Neuronal stem cell (in vitro differentiated cells): ENCODE measurements around the gene SORCS2.

Experiments used
- DNase-seq: peaks from one replicate; pipeline ENCODE4 v3.0.0-alpha.2; 2013; ENCODE audit warnings: low spot score
- H2AFZ ChIP-seq: one replicate; pipeline ENCODE4 v1.6.1; 2013; ENCODE audit warnings: mild to moderate bottlenecking, low read length, inconsistent platforms
- H2AK5ac ChIP-seq: 2 replicates; pipeline ENCODE4 v1.6.1; 2013; ENCODE audit warnings: low read depth, mild to moderate bottlenecking, inconsistent platforms, low read length, moderate library complexity, mixed read lengths
- H2BK120ac ChIP-seq: 2 replicates; pipeline ENCODE4 v1.6.1; 2013; ENCODE audit warnings: low read depth, mild to moderate bottlenecking, inconsistent platforms, low read length, moderate library complexity, mixed read lengths
- H2BK12ac ChIP-seq: one replicate; pipeline ENCODE4 v1.6.1; 2013; ENCODE audit warnings: low read length, inconsistent platforms
- H2BK15ac ChIP-seq: 2 replicates; pipeline ENCODE4 v1.6.1; 2013; ENCODE audit warnings: mild to moderate bottlenecking, low read length, inconsistent platforms, mixed read lengths
- H2BK5ac ChIP-seq: one replicate; pipeline ENCODE4 v1.6.1; 2013; ENCODE audit warnings: inconsistent platforms, mild to moderate bottlenecking, low read length, moderate library complexity
- H3K14ac ChIP-seq: one replicate; pipeline ENCODE4 v1.6.1; 2013; ENCODE audit warnings: low read length, inconsistent platforms
- H3K18ac ChIP-seq: 2 replicates; pipeline ENCODE4 v1.6.1; 2013; ENCODE audit warnings: low read length, inconsistent platforms
- H3K23ac ChIP-seq: 2 replicates; pipeline ENCODE4 v1.6.1; 2013; ENCODE audit warnings: low read depth, mild to moderate bottlenecking, mixed read lengths, low read length, inconsistent platforms; ENCODE audit not compliant: poor library complexity
- H3K27ac ChIP-seq: replicated peaks from 3 replicates; pipeline ENCODE4 v1.5.1; 2013; ENCODE audit warnings: low read length, inconsistent platforms
- H3K27me3 ChIP-seq, 3 experiments: 2 replicates each; pipeline ENCODE4 v1.6.1; 2013; ENCODE audit warnings: low read length in 3 of 3, mild to moderate bottlenecking in 2 of 3, inconsistent platforms in 1 of 3, low read depth in 1 of 3, mixed read lengths in 1 of 3, moderate library complexity in 1 of 3; ENCODE audit not compliant: control insufficient read depth in 3 of 3, insufficient read depth in 3 of 3
- H3K36me3 ChIP-seq, 2 donors: replicated peaks in 1 of 2; 2 replicates each; pipeline ENCODE4 v1.6.1; 2013; ENCODE audit warnings: low read length in 2 of 2; ENCODE audit not compliant: control insufficient read depth in 2 of 2, insufficient read depth in 2 of 2
- H3K4ac ChIP-seq: 2 replicates; pipeline ENCODE4 v1.6.1; 2013; ENCODE audit warnings: inconsistent platforms, mild to moderate bottlenecking, low read length, moderate library complexity
- H3K4me1 ChIP-seq, 2 donors: 1 replicate in 1 of 2; 2 replicates in 1 of 2; pipeline ENCODE4 v1.6.1; 2013; ENCODE audit warnings: low read length in 2 of 2, low read depth in 1 of 2; ENCODE audit not compliant: control insufficient read depth in 2 of 2, insufficient read depth in 1 of 2
- H3K4me2 ChIP-seq: one replicate; pipeline ENCODE4 v1.6.1; 2013; ENCODE audit warnings: mild to moderate bottlenecking, low read length, inconsistent platforms; ENCODE audit not compliant: insufficient read depth, poor library complexity, severe bottlenecking
- H3K4me3 ChIP-seq, 2 donors: 2 replicates each; pipeline ENCODE4 v1.5.1; 2013; ENCODE audit warnings: low read length in 2 of 2, mild to moderate bottlenecking in 2 of 2, inconsistent platforms in 1 of 2, moderate library complexity in 1 of 2
- H3K79me1 ChIP-seq: one replicate; pipeline ENCODE4 v1.6.1; 2013; ENCODE audit warnings: low read depth, mild to moderate bottlenecking, inconsistent platforms, low read length, moderate library complexity
- H3K9ac ChIP-seq: one replicate; pipeline ENCODE4 v1.6.1; 2013; ENCODE audit warnings: mild to moderate bottlenecking, low read depth, low read length, inconsistent platforms; ENCODE audit not compliant: poor library complexity
- H3K9me3 ChIP-seq, 2 donors: replicated peaks in 1 of 2; 2 replicates each; pipeline versions ENCODE3 to v1.6.1; 2013; ENCODE audit warnings: low read length in 2 of 2, mild to moderate bottlenecking in 2 of 2, inconsistent platforms in 1 of 2, low read depth in 1 of 2, mixed read lengths in 1 of 2, moderate library complexity in 1 of 2; ENCODE audit not compliant: control insufficient read depth in 2 of 2, insufficient read depth in 1 of 2
- H4K8ac ChIP-seq: one replicate; pipeline ENCODE4 v1.6.1; 2013; ENCODE audit warnings: low read depth, mild to moderate bottlenecking, inconsistent platforms, low read length, moderate library complexity
- H4K91ac ChIP-seq: one replicate; pipeline ENCODE4 v1.6.1; 2013; ENCODE audit warnings: low read length, low read depth, mild to moderate bottlenecking, inconsistent platforms; ENCODE audit not compliant: poor library complexity
- WGBS, 2 donors: extraction: QIAGEN DNeasy Blood & Tissue Kit; methylation state at CpG; one replicate each; pipeline ENCODE4 v1.1.7; 2013; ENCODE audit warnings: missing lambda C conversion rate in 2 of 2, mixed read lengths in 1 of 2; ENCODE audit not compliant: insufficient read length in 2 of 2, insufficient replicate concordance in 1 of 2; ENCODE audit errors: extremely low coverage in 2 of 2; 5-methylcytosine and 5-hydroxymethylcytosine counted together

The SORCS2 gene

DNA sequence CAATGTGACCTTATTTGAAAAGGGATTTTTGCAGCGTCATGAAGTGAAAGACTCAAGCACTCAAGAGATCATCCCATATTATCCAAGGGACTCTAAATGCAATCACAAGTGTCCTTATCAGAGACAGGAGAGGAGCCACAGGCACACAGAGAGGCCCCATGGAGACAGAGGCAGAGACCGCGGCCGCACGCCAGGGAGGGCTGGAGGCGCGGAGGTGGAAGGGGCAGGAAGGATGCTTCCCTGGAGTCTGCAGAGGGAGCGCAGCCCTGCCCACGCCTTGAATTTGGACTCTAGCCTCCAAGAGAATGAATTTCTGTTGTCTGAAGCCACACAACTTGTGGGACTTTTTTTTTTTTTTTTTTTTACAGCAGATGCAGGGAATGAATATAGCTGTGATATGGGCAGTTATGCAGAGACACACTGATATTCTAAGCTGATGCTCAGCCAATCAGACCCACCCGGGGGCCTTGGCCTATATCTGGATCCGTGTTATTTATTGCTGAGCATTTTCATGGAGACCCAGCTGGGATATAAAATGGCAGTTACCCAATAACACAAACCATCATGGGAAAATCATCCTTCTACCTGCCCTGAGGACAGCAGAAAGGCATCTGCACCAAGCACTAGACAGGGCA is 487.2 kb downstream of the SORCS2 start:
- Histone ChIP-seq H4K8ac (no peak overlapping the region), H2BK5ac (no peak overlapping the region), H3K4me2 (no peak overlapping the region), H3K36me3 (no peaks in the 10 kb centered on the region), H3K9ac (no peak overlapping the region), H3K27ac (no peak overlapping the region), H3K18ac (no peak overlapping the region), H4K91ac (no peak overlapping the region), H2BK15ac (no peak overlapping the region), H3K23ac (no peak overlapping the region), H3K14ac (no peak overlapping the region), H2AFZ (no peak overlapping the region), H3K4me1 (peaks cover 0 to 7% of the 10 kb centered on the region in 2 donors), H2AK5ac (no peak overlapping the region), H2BK120ac (no peak overlapping the region), H3K4ac (no peak overlapping the region), H3K79me1 (no peaks in the 10 kb centered on the region), H3K27me3 (peaks cover 0 to 14% (median 0%) of the 10 kb centered on the region in 3 experiments), H2BK12ac (no peak overlapping the region), H3K9me3 (peaks cover 0 to 6% of the 10 kb centered on the region in 2 donors), H3K4me3 (no peak overlapping the region)
- no CpG with 5 or more reads among the region's 11 CpGs for WGBS, 2 donors
- no peak for DNase-seq

DNA sequence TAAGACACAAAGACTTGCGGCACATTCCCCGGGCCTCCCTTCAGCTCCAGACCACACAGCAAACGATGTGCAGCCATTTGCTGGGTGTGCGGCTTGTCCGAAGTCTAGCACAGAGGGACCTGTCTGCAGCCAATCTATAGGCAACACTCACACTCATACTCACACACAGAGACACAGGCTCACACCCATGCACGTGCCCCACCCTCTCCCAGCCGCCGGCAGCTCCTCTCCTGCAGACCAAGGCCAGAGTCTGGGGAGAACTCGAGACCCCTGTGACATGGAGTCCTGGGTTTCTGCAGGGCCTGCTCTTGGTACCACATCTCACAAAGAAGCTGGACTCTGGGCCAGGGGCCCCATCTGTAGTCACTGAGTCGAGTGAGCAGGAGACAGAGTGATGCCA is 487.8 kb downstream of the SORCS2 start:
- Histone ChIP-seq H2BK5ac (no peak overlapping the region), H3K4ac (no peak overlapping the region), H3K18ac (no peak overlapping the region), H3K27ac (no peak overlapping the region), H3K14ac (no peak overlapping the region), H2BK15ac (no peak overlapping the region), H3K79me1 (no peaks in the 10 kb centered on the region), H3K27me3 (peaks cover 0 to 14% (median 0%) of the 10 kb centered on the region in 3 experiments), H3K9me3 (peaks cover 0 to 6% of the 10 kb centered on the region in 2 donors), H3K23ac (no peak overlapping the region), H2AK5ac (no peak overlapping the region), H3K4me3 (no peak overlapping the region), H3K4me1 (peaks cover 0 to 7% of the 10 kb centered on the region in 2 donors), H4K91ac (no peak overlapping the region), H2BK120ac (no peak overlapping the region), H3K36me3 (no peaks in the 10 kb centered on the region), H4K8ac (no peak overlapping the region), H3K9ac (no peak overlapping the region), H2AFZ (no peak overlapping the region), H2BK12ac (no peak overlapping the region), H3K4me2 (no peak overlapping the region)
- DNase-seq: no peak
- WGBS, 2 donors: no CpG with 5 or more reads among the region's 10 CpGs

- peaks cover 0 to 7% of the 10 kb centered on the region in 2 donors for H3K4me1 ChIP-seq
- H2BK12ac ChIP-seq: no peak overlapping the region
- H4K8ac ChIP-seq: no peak overlapping the region
- no peaks in the 10 kb centered on the region for H3K36me3 ChIP-seq
- H3K9ac ChIP-seq: no peak overlapping the region
- H3K4me2 ChIP-seq: no peak overlapping the region
- H2AK5ac ChIP-seq: no peak overlapping the region
- no peak overlapping the region for H3K4me3 ChIP-seq
- no peaks in the 10 kb centered on the region for H3K79me1 ChIP-seq
- no peak overlapping the region for H4K91ac ChIP-seq
- no peak overlapping the region for H3K18ac ChIP-seq
- no peak overlapping the region for H3K23ac ChIP-seq
- H3K14ac ChIP-seq: no peak overlapping the region
- no peak overlapping the region for H2BK5ac ChIP-seq
- H2BK15ac ChIP-seq: no peak overlapping the region
- no peak overlapping the region for H3K27ac ChIP-seq
- peaks cover 0 to 6% of the 10 kb centered on the region in 2 donors for H3K9me3 ChIP-seq
- WGBS, 2 donors: no CpG with 5 or more reads among the region's 1 CpG
- DNase-seq: no peak
- H2AFZ ChIP-seq: no peak overlapping the region
- H2BK120ac ChIP-seq: no peak overlapping the region
- no peak overlapping the region for H3K4ac ChIP-seq
- peaks cover 0 to 11% (median 0%) of the 10 kb centered on the region in 3 experiments for H3K27me3 ChIP-seq
Observed at GRCh38 chr4:7680731-7681130, 488.4 kb downstream of the SORCS2 start.

DNA sequence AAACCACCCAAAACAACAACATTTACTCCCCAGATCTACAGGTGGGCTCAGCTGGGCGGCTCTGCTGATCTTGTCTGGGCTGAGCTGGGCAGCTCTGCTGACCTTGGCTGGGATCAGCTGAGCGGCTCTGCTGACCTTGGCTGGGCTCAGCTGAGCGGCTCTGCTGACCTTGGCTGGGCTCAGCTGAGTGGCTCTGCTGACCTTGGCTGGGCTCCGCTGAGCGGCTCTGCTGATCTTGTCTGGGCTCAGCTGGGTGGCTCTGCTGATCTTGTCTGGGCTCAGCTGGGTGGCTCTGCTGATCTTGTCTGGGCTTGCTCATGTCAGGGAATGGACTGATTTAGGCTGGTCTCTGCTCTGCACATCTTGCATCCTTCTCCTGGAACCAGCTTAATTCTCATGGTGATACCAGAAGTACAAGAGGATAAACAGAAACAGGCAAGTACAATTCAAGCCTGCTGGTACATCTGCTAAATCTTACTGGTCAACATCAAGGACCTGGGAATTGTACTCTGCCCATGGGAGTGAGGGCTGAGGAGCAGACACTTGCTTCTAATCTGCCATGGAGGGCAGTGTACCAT is 490.9 kb downstream of the SORCS2 start:
- H3K23ac ChIP-seq: no peak overlapping the region
- no peak overlapping the region for H2BK5ac ChIP-seq
- no peak overlapping the region for H2BK15ac ChIP-seq
- no peak for DNase-seq
- H2AK5ac ChIP-seq: no peak overlapping the region
- WGBS, 2 donors: no CpG with 5 or more reads among the region's 5 CpGs
- no peak overlapping the region for H4K91ac ChIP-seq
- no peak overlapping the region for H3K4ac ChIP-seq
- no peak overlapping the region for H2BK12ac ChIP-seq
- H4K8ac ChIP-seq: no peak overlapping the region
- no peak overlapping the region for H2AFZ ChIP-seq
- H3K4me1 ChIP-seq: no peaks in the 10 kb centered on the region
- H3K14ac ChIP-seq: no peak overlapping the region
- peaks cover 0 to 9% (median 0%) of the 10 kb centered on the region in 3 experiments for H3K27me3 ChIP-seq
- H2BK120ac ChIP-seq: no peak overlapping the region
- H3K4me2 ChIP-seq: no peak overlapping the region
- no peak overlapping the region for H3K4me3 ChIP-seq
- no peak overlapping the region for H3K18ac ChIP-seq
- no peaks in the 10 kb centered on the region for H3K36me3 ChIP-seq
- no peak overlapping the region for H3K9ac ChIP-seq
- no peak overlapping the region for H3K27ac ChIP-seq
- H3K79me1 ChIP-seq: no peaks in the 10 kb centered on the region
- peaks cover 0 to 6% of the 10 kb centered on the region in 2 donors for H3K9me3 ChIP-seq
